ENCODE measurements around the gene PAX5.

Gene PAX5

GRCh38 chr9:36798350-36799065 is 235.6 kb downstream of the PAX5 start:
- no peaks in the 10 kb centered on the region for H3K27me3 ChIP-seq (ENCODE audit: insufficient read depth, poor library complexity, severe bottlenecking)
- ATAC-seq (ENCODE audit: low read depth) (peak; percentile 62), DNase-seq (ENCODE audit: low spot score) (no peak)
- H3K36me3 ChIP-seq (ENCODE audit: low read depth): no peaks in the 10 kb centered on the region
- no peaks in the 10 kb centered on the region for H3K9me3 ChIP-seq (ENCODE audit: severe bottlenecking)
- no peaks in the 10 kb centered on the region for H3K4me1 ChIP-seq (ENCODE audit: insufficient read depth, poor library complexity, severe bottlenecking)
- H3K27ac ChIP-seq (ENCODE audit: poor library complexity, severe bottlenecking): no peak overlapping the region
- TF ChIP-seq CTCF (IDR thresholded peaks at IDR 0.05; ENCODE audit: poor library complexity, severe bottlenecking): peak; percentile 47
- H3K4me3 ChIP-seq (ENCODE audit: severe bottlenecking): no peak overlapping the region

- Histone ChIP-seq H3K36me3 (ENCODE audit: low read depth) (no peaks in the 10 kb centered on the region), H3K4me3 (ENCODE audit: severe bottlenecking) (no peak overlapping the region), H3K9me3 (ENCODE audit: severe bottlenecking) (no peaks in the 10 kb centered on the region), H3K27ac (ENCODE audit: poor library complexity, severe bottlenecking) (no peak overlapping the region), H3K27me3 (ENCODE audit: insufficient read depth, poor library complexity, severe bottlenecking) (no peaks in the 10 kb centered on the region), H3K4me1 (ENCODE audit: insufficient read depth, poor library complexity, severe bottlenecking) (no peaks in the 10 kb centered on the region)
- DNase-seq (ENCODE audit: low spot score): no peak
- TF ChIP-seq CTCF (IDR thresholded peaks at IDR 0.05; ENCODE audit: poor library complexity, severe bottlenecking): no peak
- no peak for ATAC-seq (ENCODE audit: low read depth)
Measured at GRCh38 chr9:36797471-36798220, 236.4 kb downstream of the PAX5 start.

- no peaks in the 10 kb centered on the region for H3K9me3 ChIP-seq (ENCODE audit: severe bottlenecking)
- no peak overlapping the region for H3K27ac ChIP-seq (ENCODE audit: poor library complexity, severe bottlenecking)
- H3K4me1 ChIP-seq (ENCODE audit: insufficient read depth, poor library complexity, severe bottlenecking): no peaks in the 10 kb centered on the region
- no peak overlapping the region for H3K4me3 ChIP-seq (ENCODE audit: severe bottlenecking)
- ATAC-seq (ENCODE audit: low read depth): no peak
- H3K27me3 ChIP-seq (ENCODE audit: insufficient read depth, poor library complexity, severe bottlenecking): no peaks in the 10 kb centered on the region
- no peaks in the 10 kb centered on the region for H3K36me3 ChIP-seq (ENCODE audit: low read depth)
- DNase-seq (ENCODE audit: low spot score): no peak
- TF ChIP-seq CTCF (IDR thresholded peaks at IDR 0.05; ENCODE audit: poor library complexity, severe bottlenecking): no peak
Measured at GRCh38 chr9:36796671-36797419, 237.2 kb downstream of the PAX5 start.

GRCh38 chr9:36794461-36794860 is 239.6 kb downstream of the PAX5 start:
- DNase-seq (ENCODE audit: low spot score): no peak
- Histone ChIP-seq H3K4me3 (ENCODE audit: severe bottlenecking) (no peak overlapping the region), H3K36me3 (ENCODE audit: low read depth) (no peaks in the 10 kb centered on the region), H3K9me3 (ENCODE audit: severe bottlenecking) (no peaks in the 10 kb centered on the region), H3K4me1 (ENCODE audit: insufficient read depth, poor library complexity, severe bottlenecking) (no peaks in the 10 kb centered on the region), H3K27ac (ENCODE audit: poor library complexity, severe bottlenecking) (no peak overlapping the region), H3K27me3 (ENCODE audit: insufficient read depth, poor library complexity, severe bottlenecking) (no peaks in the 10 kb centered on the region)
- no peak for ATAC-seq (ENCODE audit: low read depth)
- TF ChIP-seq CTCF (IDR thresholded peaks at IDR 0.05; ENCODE audit: poor library complexity, severe bottlenecking): no peak

Data from RWPE2 (cell line).